T-helper 22 cell (primary cell): ENCODE results near the gene RTF2.
A peak's percentile ranks its signal among the peaks of the same experiment; 100 is the strongest.

ENCODE experiments used
- DNase-seq: peaks from one replicate; pipeline ENCODE4 v3.0.0-alpha.2; 2020; ENCODE audit warnings: low read depth

The RTF2 gene

GRCh38 chr20:56468316-56469076, at the start of gene RTF2:
TSS of gene RTF2 (plus strand) at chr20:56468627. CDS start at chr20:56468698, 71 bp downstream.
- DNase-seq, result peak; percentile 90

GRCh38 chr20:56420028-56420427, 48.4 kb upstream of the RTF2 start:
- DNase-seq, result no peak

- DNase-seq, result no peak
Measured at GRCh38 chr20:56420940-56421688, 47.3 kb upstream of the RTF2 start.

GRCh38 chr20:56422076-56422823, 46.2 kb upstream of the RTF2 start:
- DNase-seq, result no peak

GRCh38 chr20:56422824-56423189, 45.6 kb upstream of the RTF2 start:
- DNase-seq, result no peak

GRCh38 chr20:56423211-56423610, 45.2 kb upstream of the RTF2 start:
- DNase-seq, result no peak

- no peak for DNase-seq
Measured at GRCh38 chr20:56423886-56424285, 44.5 kb upstream of the RTF2 start.

GRCh38 chr20:56424931-56425330, 43.5 kb upstream of the RTF2 start:
- no peak for DNase-seq

GRCh38 chr20:56426026-56426425, 42.4 kb upstream of the RTF2 start:
- DNase-seq, result no peak

- DNase-seq, result no peak
Measured at GRCh38 chr20:56426926-56427325, 41.5 kb upstream of the RTF2 start.

- no peak for DNase-seq
Measured at GRCh38 chr20:56427797-56428196, 40.6 kb upstream of the RTF2 start.

GRCh38 chr20:56428410-56428809, 40.0 kb upstream of the RTF2 start:
- no peak for DNase-seq

GRCh38 chr20:56428881-56429280, 39.5 kb upstream of the RTF2 start:
- no peak for DNase-seq

GRCh38 chr20:56429502-56429901, 38.9 kb upstream of the RTF2 start:
- no peak for DNase-seq

- no peak for DNase-seq
Measured at GRCh38 chr20:56429941-56430340, 38.5 kb upstream of the RTF2 start.

GRCh38 chr20:56430461-56430860, 38.0 kb upstream of the RTF2 start:
- DNase-seq, result no peak

GRCh38 chr20:56430957-56431356, 37.5 kb upstream of the RTF2 start:
- DNase-seq, result no peak

GRCh38 chr20:56431471-56431870, 37.0 kb upstream of the RTF2 start:
- DNase-seq, result no peak

GRCh38 chr20:56433221-56433879, 35.1 kb upstream of the RTF2 start:
- no peak for DNase-seq

- no peak for DNase-seq
Measured at GRCh38 chr20:56433880-56434255, 34.6 kb upstream of the RTF2 start.

GRCh38 chr20:56437196-56437960, 31.0 kb upstream of the RTF2 start:
- no peak for DNase-seq

- DNase-seq, result no peak
Measured at GRCh38 chr20:56438284-56438683, 30.1 kb upstream of the RTF2 start.
